HG03442 (cell line): Measurements from ENCODE around the gene CATSPERE.

ENCODE experiments used
- ATAC-seq: cut with Tn5 transposase; IDR thresholded peaks from one replicate; pipeline ENCODE4 v1.9.1; 2021; ENCODE audit warnings: mild to moderate bottlenecking, moderate library complexity; ENCODE audit not compliant: unreplicated experiment

CATSPERE gene

DNA sequence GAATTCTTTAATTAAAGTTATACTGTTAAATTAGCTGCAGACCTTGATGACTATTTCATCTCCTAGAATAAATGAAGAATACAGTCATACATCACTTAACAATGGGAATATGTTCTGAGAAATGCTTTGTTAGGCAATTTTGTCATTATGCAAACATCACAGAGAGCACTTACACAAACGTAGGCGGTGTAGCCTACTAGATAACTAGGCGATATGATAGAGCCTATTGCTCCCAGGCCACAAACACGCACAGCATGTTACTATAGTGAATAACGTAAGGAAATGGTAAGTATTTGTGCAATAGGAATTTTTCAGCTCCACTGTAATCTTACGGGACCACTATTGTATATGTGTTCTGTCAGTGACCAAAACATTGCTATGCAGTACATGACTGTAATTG, 154.2 kb downstream of the CATSPERE start:
- ATAC-seq, result no peak

DNA sequence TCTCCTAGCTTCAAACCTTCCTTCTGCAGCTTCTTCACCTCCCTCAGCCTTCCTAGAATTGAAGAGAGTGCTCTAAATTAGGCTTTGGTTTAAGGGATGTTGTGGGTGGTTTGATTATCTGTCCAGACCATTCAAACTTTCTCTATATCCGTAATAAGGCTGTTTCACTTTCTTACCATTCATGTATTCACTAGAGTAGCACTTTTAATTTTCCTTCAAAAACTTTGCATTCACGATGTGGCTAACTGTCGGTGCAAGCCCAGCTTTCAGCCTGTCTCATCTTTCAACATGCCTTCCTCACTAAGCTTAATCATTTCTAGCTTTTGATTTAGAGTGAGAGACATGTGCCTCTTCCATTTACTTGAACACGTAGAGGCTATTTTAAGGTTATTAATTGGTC, 165.6 kb downstream of the CATSPERE start:
- no peak for ATAC-seq

DNA sequence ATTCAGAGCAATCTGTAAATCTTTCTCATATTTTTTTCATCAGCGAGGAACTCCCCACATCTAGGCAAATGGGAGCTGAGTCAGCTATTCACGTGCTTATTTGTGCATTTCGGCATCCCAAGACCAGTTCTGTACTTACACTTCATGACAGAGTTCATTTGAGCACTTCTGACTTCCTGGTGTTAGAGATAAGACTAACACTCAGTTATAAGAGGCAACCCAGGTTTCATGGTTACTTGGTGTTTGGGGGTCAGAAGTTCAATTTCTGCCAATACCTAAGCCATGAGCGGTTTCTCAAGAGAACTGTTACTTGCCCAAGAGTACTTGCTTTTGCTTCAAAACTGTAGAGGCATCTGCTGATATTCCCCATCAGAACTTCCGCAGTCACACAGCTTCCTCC, 167.7 kb downstream of the CATSPERE start:
- ATAC-seq, result no peak

GRCh38 chr1:244633140-244633539, 172.1 kb downstream of the CATSPERE start:
- no peak for ATAC-seq

- no peak for ATAC-seq
Measured at GRCh38 chr1:244634546-244634945, 173.5 kb downstream of the CATSPERE start.

- ATAC-seq, result no peak
Measured at GRCh38 chr1:244636488-244637259, 175.6 kb downstream of the CATSPERE start.

DNA sequence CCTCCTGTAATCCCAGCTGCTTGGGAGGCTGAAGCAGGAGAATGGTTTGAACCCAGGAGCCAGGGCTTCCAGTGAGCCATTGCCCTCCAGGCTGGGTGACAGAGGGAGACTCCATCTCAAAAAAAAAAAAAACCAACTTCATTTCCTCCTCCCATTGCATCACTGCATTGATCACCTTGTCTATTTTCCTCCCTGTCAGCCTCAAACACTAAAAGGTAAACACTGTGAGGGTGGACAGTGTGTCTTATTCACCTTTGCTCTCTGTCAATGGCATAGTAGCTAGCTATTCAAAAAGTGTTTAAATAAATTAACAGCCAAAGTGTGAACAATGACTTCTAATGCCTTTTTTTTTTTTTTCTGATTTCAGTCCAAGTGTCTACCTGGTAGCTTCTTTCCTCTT, 178.5 kb downstream of the CATSPERE start:
- ATAC-seq, result no peak

GRCh38 chr1:244640917-244641316, 179.8 kb downstream of the CATSPERE start:
- no peak for ATAC-seq

DNA sequence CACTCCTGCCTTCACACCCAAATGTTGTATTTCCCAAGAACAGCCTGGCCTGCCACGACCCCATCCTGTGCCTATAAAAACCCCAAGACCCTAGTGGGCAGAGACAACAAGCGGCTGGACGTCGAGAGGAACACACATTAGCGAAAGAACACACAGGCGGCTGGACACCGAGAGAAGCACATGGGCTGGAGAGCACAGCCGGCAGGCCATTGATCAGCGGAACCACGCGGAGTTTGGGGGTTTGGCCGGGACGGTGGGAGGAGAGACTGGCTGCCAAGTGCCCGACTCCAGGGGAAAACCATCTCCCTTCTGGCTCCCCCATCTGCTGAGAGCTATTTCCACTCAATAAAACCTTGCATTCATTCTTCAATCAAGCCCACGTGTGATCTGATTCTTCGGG, 181.5 kb downstream of the CATSPERE start:
- no peak for ATAC-seq

DNA sequence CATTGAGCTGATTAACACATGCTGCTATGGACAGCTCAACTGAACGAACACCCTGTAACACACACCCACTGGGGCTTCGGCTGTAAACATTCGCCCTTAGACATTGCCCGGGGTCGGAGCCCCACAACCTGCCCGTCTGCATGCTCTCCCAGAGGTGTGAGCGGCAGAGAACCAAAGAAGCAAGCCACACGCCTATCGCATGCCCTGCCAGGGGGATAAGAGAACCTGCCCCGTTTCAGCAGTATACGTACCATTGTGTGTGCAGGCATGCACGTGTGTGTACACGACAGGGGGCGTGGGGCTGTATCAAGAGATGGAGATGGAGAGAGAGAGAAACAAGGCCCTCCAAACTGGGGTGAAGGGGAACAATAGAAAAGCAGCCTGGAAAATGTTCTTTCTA, 181.9 kb downstream of the CATSPERE start:
- no peak for ATAC-seq

DNA sequence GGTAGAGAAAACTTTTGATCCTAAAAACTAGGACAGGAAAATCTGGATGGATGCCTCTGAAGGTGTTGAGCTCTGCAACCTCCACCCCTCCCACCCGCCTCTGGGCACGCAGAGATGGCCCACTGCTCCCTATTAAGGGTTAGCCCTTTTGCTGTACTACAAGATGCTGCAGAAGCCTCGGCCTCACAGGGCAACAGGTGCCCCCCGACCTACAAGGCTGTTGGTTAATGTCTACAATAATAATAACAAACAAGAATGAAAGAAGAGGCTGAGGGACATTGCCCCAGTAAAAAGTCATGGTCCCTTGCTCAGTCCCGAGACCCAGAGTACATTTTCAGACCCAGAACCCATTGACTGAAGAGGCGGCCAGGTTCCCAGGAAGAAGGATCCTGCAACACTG, 184.3 kb downstream of the CATSPERE start:
- no peak for ATAC-seq

DNA sequence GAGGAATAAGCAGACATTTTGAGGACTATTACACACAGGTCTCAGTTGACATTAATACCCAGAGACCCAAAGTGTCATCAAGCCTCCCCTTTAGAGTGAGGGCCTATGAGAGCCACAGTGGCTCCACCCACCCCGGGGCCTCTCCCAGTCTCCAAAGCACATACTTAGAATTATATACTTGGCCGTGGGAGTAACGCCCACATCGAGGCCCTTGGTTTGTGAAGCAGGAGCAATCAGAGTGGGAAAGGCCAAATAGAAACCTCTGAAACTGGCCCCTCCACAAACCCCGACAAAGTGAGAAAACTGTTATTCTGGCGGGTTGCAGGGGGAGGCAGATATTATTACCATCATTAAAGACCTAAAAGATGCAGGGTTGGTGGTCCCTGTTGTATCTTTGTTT, 184.8 kb downstream of the CATSPERE start:
- ATAC-seq, result no peak

GRCh38 chr1:244647819-244648218, 186.7 kb downstream of the CATSPERE start:
- ATAC-seq, result no peak

- ATAC-seq, result no peak
Measured at GRCh38 chr1:244651956-244652622, 191.0 kb downstream of the CATSPERE start.

- peak; percentile 94 for ATAC-seq
Measured at GRCh38 chr1:244652623-244653438, 191.8 kb downstream of the CATSPERE start, which contains the start of gene DESI2. DESI2 (plus strand) TSS chr1:244653126; CDS start chr1:244653314, 188 bp downstream.

DNA sequence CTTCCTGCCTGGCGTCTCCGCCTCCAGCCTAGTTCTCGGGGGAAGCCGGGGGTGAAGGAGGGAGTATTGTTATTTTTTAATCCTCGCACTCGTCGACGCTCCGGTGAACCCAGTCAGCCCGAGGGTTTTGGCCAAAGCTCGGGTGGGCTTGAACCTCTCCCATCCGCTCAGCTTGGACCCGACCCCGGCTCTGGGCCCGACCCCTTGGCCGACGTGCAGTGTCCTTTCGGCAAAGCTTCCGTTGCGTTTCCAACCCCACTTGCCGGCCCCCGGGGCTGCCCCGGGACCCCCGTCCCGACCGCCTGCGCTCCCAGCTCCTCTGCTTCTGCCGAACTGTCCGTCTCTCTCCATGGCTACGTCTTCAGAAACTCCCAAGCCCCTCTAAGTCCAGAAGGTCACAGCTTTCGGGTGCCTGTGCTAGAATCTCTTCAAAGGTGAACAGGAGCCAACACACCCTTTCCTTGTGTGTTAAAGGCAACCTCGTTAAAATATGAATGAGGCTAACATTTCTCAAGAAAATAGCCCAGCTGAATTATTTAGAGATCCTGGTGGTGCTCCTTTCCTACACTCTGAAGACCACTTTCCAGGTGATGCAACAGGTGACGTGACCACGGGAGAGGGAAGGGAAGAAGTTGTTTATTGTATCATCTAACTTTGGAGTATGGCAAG, 192.5 kb downstream of the CATSPERE start:
- no peak for ATAC-seq

DNA sequence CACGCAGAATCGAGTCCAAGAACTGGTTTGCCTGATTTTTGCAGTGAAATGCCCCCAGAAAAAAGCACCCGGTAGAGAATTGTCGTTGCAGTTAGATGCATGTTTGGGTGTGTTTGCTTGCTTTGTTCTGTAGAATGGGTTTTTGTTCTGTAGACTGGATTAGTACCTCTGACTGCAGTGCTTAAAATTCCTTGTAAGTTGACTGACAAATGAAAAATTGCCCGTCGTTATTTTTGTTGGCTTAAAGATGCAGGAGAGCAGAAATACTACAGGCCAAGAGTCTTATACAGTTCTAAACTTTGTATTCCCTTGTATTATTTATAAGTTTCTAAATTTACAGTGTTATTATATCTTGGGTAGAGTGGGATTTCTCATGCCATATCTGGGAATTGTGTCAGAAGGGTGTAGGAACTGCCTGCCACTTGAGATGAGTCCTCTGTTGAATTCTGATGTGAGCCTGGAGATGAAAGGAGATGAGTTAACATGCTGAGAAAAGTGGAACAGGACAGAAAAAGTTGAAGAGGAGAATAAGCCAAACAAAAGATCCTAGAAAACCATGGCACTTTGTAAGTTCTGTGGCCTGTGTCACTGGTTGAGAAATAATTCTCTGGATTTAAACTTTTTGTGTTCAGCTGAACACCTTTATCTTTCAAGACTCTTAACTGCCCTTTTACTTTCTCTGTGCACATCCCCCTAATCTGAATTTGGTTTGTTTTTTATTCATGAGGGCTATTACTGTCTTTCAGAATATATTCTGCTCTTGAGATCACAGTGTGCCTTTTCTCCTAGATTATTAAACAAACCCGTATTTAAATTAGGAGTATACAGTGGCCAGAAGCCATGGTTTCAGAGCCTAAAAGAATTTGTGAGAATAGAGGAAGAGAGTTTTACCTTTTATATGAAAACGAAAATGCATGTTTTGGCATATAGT, 193.3 kb downstream of the CATSPERE start:
- ATAC-seq, result no peak

DNA sequence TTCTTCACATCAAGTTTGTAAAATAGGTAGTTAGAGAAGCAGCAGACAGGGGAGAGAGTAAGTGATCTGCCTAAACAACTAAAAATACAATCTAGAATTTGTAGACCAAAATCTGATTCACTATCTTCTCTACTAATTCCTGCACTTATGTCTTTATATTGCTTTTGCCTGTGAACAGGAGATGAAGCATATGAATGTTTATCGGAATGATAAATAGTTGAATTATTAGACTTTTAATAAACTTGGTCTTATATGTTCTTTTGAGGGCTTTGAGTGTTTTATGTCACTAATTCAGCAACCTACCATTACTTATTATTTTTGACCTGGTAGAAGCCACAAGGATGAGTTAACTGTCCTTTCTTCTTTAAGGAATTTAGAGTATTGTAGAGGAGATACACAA, 194.1 kb downstream of the CATSPERE start:
- no peak for ATAC-seq

DNA sequence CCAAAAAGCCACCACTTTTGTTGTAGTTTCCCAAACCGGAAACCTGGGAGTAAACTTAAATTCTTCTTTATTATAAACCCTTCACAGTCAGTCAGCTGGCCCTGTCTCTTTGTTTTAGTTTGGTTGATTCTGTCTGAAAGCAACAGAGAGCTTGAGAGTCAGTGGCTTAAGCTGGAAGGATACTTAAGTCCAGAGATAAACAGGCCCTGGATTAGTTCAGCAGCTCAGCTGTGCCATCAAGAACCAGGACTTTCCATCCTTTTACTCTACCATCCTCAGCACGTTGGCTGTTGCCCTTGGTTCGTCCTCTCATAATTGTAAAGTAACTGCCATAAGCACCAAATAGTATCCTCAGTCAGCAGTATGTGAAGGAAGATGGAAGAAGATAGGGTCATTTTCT, 196.3 kb downstream of the CATSPERE start:
- no peak for ATAC-seq

DNA sequence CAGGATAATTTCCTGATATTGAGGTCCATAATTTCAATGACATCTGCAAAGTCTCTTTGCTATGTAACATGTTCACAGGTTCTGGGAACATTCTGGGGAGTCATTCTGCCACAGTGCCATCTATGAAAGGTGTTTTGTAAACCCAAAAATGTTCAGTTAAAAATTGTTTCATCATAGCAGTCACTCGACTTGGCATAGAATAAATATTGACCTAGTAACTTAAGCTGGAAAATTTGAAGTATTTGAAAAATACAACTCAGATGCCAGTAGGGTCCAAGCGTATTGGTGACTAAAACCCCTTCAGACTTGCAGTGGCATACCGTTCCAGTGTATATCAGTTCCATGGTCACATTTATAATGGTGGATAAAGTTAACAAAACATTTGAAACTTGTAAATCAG, 198.6 kb downstream of the CATSPERE start:
- no peak for ATAC-seq
